H1 (cell line): ENCODE results near the gene C19orf85. TPM values are rescaled to one million over a fixed set of nuclear protein-coding genes. Genes with fewer than 3 reads are reported as not detected.

Source experiments
- CTCF ChIA-PET: fragments of 300-600 bp; sonication (Branson Sonifier 250); formaldehyde crosslinking; loops from one replicate; lab custom pipeline; 2021; ENCODE audit not compliant: partially characterized antibody; lab: Charles Lee
- POLR2A ChIA-PET: fragments of 300-600 bp; sonication (Branson Sonifier 250); formaldehyde crosslinking; loops from one replicate; lab custom pipeline; 2021; ENCODE audit warnings: inconsistent platforms; ENCODE audit not compliant: partially characterized antibody; lab: Charles Lee
- DNase-seq, 2 experiments: peaks; one replicate each; pipeline versions ENCODE4 v3.0.0 to v3.0.0-alpha.2; 2010 to 2022; ENCODE audit warnings: low spot score in 2 of 2, low read depth in 1 of 2, mixed read lengths in 1 of 2
- FAIRE-seq: peaks from 2 replicates; lab custom pipeline; 2011; peaks lifted over from hg19 to GRCh38; lab: Jason Lieb, UNC
- H2AFZ ChIP-seq: 2 replicates; pipeline ENCODE4 v1.8.1; 2012; ENCODE audit warnings: low read length, inconsistent platforms
- H2AK5ac ChIP-seq: 2 replicates; pipeline ENCODE4 v1.6.1; 2013; ENCODE audit warnings: low read depth, low read length
- H2BK120ac ChIP-seq: replicated peaks from 2 replicates; pipeline ENCODE3; 2013; ENCODE audit warnings: low read depth, low read length, inconsistent platforms
- H2BK12ac ChIP-seq: 2 replicates; pipeline ENCODE4 v1.6.1; 2013; ENCODE audit warnings: low read depth, low read length
- H2BK15ac ChIP-seq: 2 replicates; pipeline ENCODE4 v1.6.1; 2013; ENCODE audit warnings: low read length
- H2BK20ac ChIP-seq: 2 replicates; pipeline ENCODE4 v1.6.1; 2013; ENCODE audit warnings: low read length
- H2BK5ac ChIP-seq: 2 replicates; pipeline ENCODE4 v1.6.1; 2013; ENCODE audit warnings: low read depth, low read length
- H3K14ac ChIP-seq: 2 replicates; pipeline ENCODE4 v1.6.1; 2013; ENCODE audit warnings: inconsistent platforms; ENCODE audit not compliant: insufficient read length
- H3K18ac ChIP-seq: 2 replicates; pipeline ENCODE4 v1.6.1; 2013; ENCODE audit warnings: low read length; ENCODE audit errors: extremely low read depth
- H3K23ac ChIP-seq: 2 replicates; pipeline ENCODE4 v1.6.1; 2013; ENCODE audit warnings: inconsistent platforms; ENCODE audit not compliant: insufficient read length
- H3K23me2 ChIP-seq: 2 replicates; pipeline ENCODE4 v1.6.1; 2013; ENCODE audit warnings: low read depth, low read length
- H3K27ac ChIP-seq: 2 replicates; pipeline ENCODE4 v1.6.1; 2011; ENCODE audit warnings: low read depth, low read length, inconsistent platforms
- H3K27me3 ChIP-seq, 4 experiments: replicated peaks in 1 of 4; 1 replicate in 1 of 4; 2 replicates in 3 of 4; pipeline versions ENCODE4 v1.6.1 to v1.8.1; 2011 to 2013; ENCODE audit warnings: low read length in 3 of 4, mild to moderate bottlenecking in 3 of 4, inconsistent platforms in 2 of 4, mixed read lengths in 2 of 4, moderate library complexity in 1 of 4; ENCODE audit not compliant: control insufficient read depth in 3 of 4, insufficient read depth in 3 of 4; ENCODE audit errors: extremely low read depth in 1 of 4
- H3K36me3 ChIP-seq, 4 experiments: 2 replicates each; pipeline versions ENCODE4 v1.6.1 to v1.8.1; 2011 to 2013; ENCODE audit warnings: mild to moderate bottlenecking in 4 of 4, low read length in 3 of 4, moderate library complexity in 2 of 4, control low read depth in 1 of 4, inconsistent platforms in 1 of 4; ENCODE audit not compliant: insufficient read depth in 4 of 4, control insufficient read depth in 2 of 4
- H3K4ac ChIP-seq: replicated peaks from 2 replicates; pipeline ENCODE3; 2013; ENCODE audit warnings: low read length, low read depth, mixed read lengths, inconsistent platforms; ENCODE audit not compliant: insufficient read length
- H3K4me1 ChIP-seq, 4 experiments: replicated peaks in 1 of 4; 1 replicate in 1 of 4; 2 replicates in 3 of 4; pipeline versions ENCODE4 v1.6.1 to v1.8.1; 2011 to 2013; ENCODE audit warnings: low read length in 3 of 4, inconsistent platforms in 2 of 4, mixed read lengths in 1 of 4; ENCODE audit not compliant: insufficient read depth in 4 of 4, control insufficient read depth in 3 of 4
- H3K4me2 ChIP-seq, 2 experiments: 2 replicates each; pipeline versions ENCODE4 v1.6.1 to v1.8.1; 2011 to 2013; ENCODE audit warnings: low read depth in 2 of 2, low read length in 2 of 2, control low read depth in 1 of 2, inconsistent platforms in 1 of 2, mild to moderate bottlenecking in 1 of 2; ENCODE audit not compliant: insufficient read depth in 1 of 2
- H3K4me3 ChIP-seq, 4 experiments: fragments of 200-600, 300-600 bp in 1 of 4; sonication (generic), shearing (Covaris generic), sonication (Bioruptor Twin) in 1 of 4; 2 replicates each; pipeline versions ENCODE4 v1.5.1 to v1.8.1; 2011 to 2016; ENCODE audit warnings: low read length in 4 of 4, low read depth in 3 of 4, control low read depth in 2 of 4, inconsistent platforms in 2 of 4, mild to moderate bottlenecking in 2 of 4, mixed read lengths in 1 of 4, moderate library complexity in 1 of 4; ENCODE audit not compliant: insufficient read depth in 2 of 4; ENCODE audit errors: extremely low read depth in 1 of 4
- H3K56ac ChIP-seq: replicated peaks from 2 replicates; pipeline ENCODE3; 2013; ENCODE audit warnings: low read depth, mild to moderate bottlenecking, mixed read lengths, low read length, inconsistent platforms; ENCODE audit not compliant: insufficient read length
- H3K79me1 ChIP-seq: 2 replicates; pipeline ENCODE4 v1.6.1; 2013; ENCODE audit warnings: low read depth, low read length, control low read depth
- H3K79me2 ChIP-seq, 2 experiments: 2 replicates each; pipeline versions ENCODE4 v1.6.1 to v1.8.1; 2012 to 2013; ENCODE audit warnings: low read length in 2 of 2, mild to moderate bottlenecking in 2 of 2, inconsistent platforms in 1 of 2; ENCODE audit not compliant: insufficient read depth in 2 of 2, control insufficient read depth in 1 of 2
- H3K9ac ChIP-seq, 4 experiments: replicated peaks in 1 of 4; 1 replicate in 1 of 4; 2 replicates in 3 of 4; pipeline versions ENCODE4 v1.6.1 to v1.8.1; 2011 to 2013; ENCODE audit warnings: low read depth in 3 of 4, low read length in 3 of 4, control low read depth in 2 of 4, mild to moderate bottlenecking in 2 of 4, moderate library complexity in 2 of 4, inconsistent platforms in 1 of 4; ENCODE audit errors: extremely low read depth in 1 of 4
- H3K9me3 ChIP-seq, 2 experiments: 2 replicates each; pipeline versions ENCODE4 v1.6.1 to v1.8.1; 2012 to 2013; ENCODE audit warnings: mild to moderate bottlenecking in 2 of 2, moderate library complexity in 2 of 2, control low read depth in 1 of 2, inconsistent platforms in 1 of 2, low read depth in 1 of 2, low read length in 1 of 2, mixed read lengths in 1 of 2; ENCODE audit not compliant: insufficient read depth in 2 of 2
- H4K20me1 ChIP-seq, 2 experiments: replicated peaks in 1 of 2; 2 replicates each; pipeline versions ENCODE3 to v1.8.1; 2011 to 2013; ENCODE audit warnings: inconsistent platforms in 2 of 2, low read length in 2 of 2, mild to moderate bottlenecking in 1 of 2; ENCODE audit not compliant: insufficient read depth in 2 of 2, control insufficient read depth in 1 of 2
- H4K5ac ChIP-seq: 2 replicates; pipeline ENCODE4 v1.6.1; 2013; ENCODE audit warnings: low read length, low read depth, mixed read lengths, inconsistent platforms; ENCODE audit not compliant: insufficient read length
- H4K8ac ChIP-seq: 2 replicates; pipeline ENCODE4 v1.8.0; 2013; ENCODE audit warnings: mild to moderate bottlenecking, moderate library complexity, low read length, inconsistent platforms; ENCODE audit not compliant: insufficient read depth; ENCODE audit errors: extremely low read depth
- H4K91ac ChIP-seq: replicated peaks from 2 replicates; pipeline ENCODE3; 2013; ENCODE audit warnings: low read length, mixed read lengths, inconsistent platforms; ENCODE audit not compliant: insufficient read length
- CEBPB ChIP-seq: IDR thresholded peaks from 2 replicates; pipeline ENCODE4 v1.6.1; 2012; ENCODE audit warnings: low read depth, low read length
- WGBS, 2 experiments: shearing (Covaris generic) in 1 of 2; methylation state at CpG; one replicate each; pipeline versions ENCODE4 v1.1.6 to v1.1.7; 2013 to 2015; ENCODE audit warnings: low lambda C conversion rate in 2 of 2, mixed read lengths in 2 of 2, inconsistent platforms in 1 of 2, low coverage in 1 of 2, missing lambda C conversion rate in 1 of 2; ENCODE audit not compliant: insufficient replicate concordance in 2 of 2, insufficient coverage in 1 of 2, insufficient read length in 1 of 2; ENCODE audit errors: extremely low coverage in 1 of 2, missing lambda C conversion rate in 1 of 2; 5-methylcytosine and 5-hydroxymethylcytosine counted together
- polyA plus RNA-seq, 7 experiments: library from polyadenylated mRNA; depleted of rRNA in 3 of 7; stranded (reverse) in 5 of 7; unstranded in 2 of 7; fragments of >200 nt in 5 of 7; fragments of 200-250 nt in 2 of 7; gene quantifications; 1 replicate in 5 of 7; 2 replicates in 1 of 7; 4 replicates in 1 of 7; pipeline versions ENCODE4 v1.2.1 to v1.2.3, GENCODE V29; 2011 to 2013; ENCODE audit warnings: missing spikeins in 2 of 7, mixed read lengths in 2 of 7
- total RNA-seq: library from RNA; stranded (reverse); fragmentation: NEBNext Ultra II Directional; extraction: Animal tissue kit (Norgen Biotek cat#: 25700); gene quantifications from 2 replicates; pipeline ENCODE4 v1.2.1, GENCODE V29; 2021

The C19orf85 gene
- total and polyA plus RNA-seq, 2 of the 8 experiments (the other 6 are each of a cell fraction or from before 2014, with no cell fraction given), result 2.2 to 3.2 TPM

- Histone ChIP-seq H3K18ac (no peak overlapping the region), H3K4me3 (no peak overlapping the region), H3K4me2 (no peak overlapping the region), H2AFZ (no peak overlapping the region), H4K8ac (no peak overlapping the region), H3K4ac (no peak overlapping the region), H3K9me3 (0 out of 4 replicates have a peak, but pooled peaks cover 0 to 9% of the 10 kb centered on the region in 2 experiments), H3K79me2 (no peaks in the 10 kb centered on the region), H3K14ac (no peak overlapping the region), H2BK5ac (no peak overlapping the region), H3K4me1 (peaks cover 0 to 6% (median 2%) of the 10 kb centered on the region in 4 experiments; a peak in 2 of 7 replicates), H3K56ac (peak overlapping the region; percentile 100), H2BK20ac (no peak overlapping the region), H4K20me1 (peaks cover 2 to 22% of the 10 kb centered on the region in 2 experiments), H3K9ac (no peak overlapping the region; a peak in 1 of 7 replicates), H3K27ac (no peak overlapping the region), H3K36me3 (no peaks in the 10 kb centered on the region), H3K27me3 (peaks cover 4 to 15% (median 12%) of the 10 kb centered on the region in 4 experiments; a peak in 6 of 7 replicates), H3K23ac (no peak overlapping the region), H4K91ac (peak overlapping the region; percentile 65), H4K5ac (no peak overlapping the region), H3K23me2 (peaks cover 13% of the 10 kb centered on the region; the same call in 1 of the 2 replicates), H2BK120ac (no peak overlapping the region), H2BK12ac (0 out of 2 replicates have a peak overlapping the region, but pooled peaks have one; percentile 1), H3K79me1 (peaks cover 6% of the 10 kb centered on the region), H2BK15ac (peak overlapping the region; percentile 16; the same call in 1 of the 2 replicates), H2AK5ac (0 out of 2 replicates have a peak overlapping the region, but pooled peaks have one; percentile 1)
- FAIRE-seq, result peak; percentile 48
- WGBS, 2 experiments, result 86% methylated on average over 4 of the region's 4 CpGs; no CpG with 5 or more reads in 1 of the 2 experiments
- DNase-seq, result no peak
- ChIA-PET POLR2A (no interaction called here), CTCF (no interaction called here)
- no peak for TF ChIP-seq CEBPB
Observed at GRCh38 chr19:55434356-55434919, 30.1 kb downstream of the C19orf85 start.
